ENCODE results near the gene KCNQ1.

The KCNQ1 gene

GRCh38 chr11:2410616-2411015 is 34.2 kb upstream of the KCNQ1 start:
- no peaks in the 10 kb centered on the region for H3K79me2 ChIP-seq (ENCODE audit: insufficient read depth, low read length)
- no peaks in the 10 kb centered on the region for H3K9me3 ChIP-seq (ENCODE audit: insufficient read depth, low read depth, low read length)
- H3K4me1 ChIP-seq (ENCODE audit: insufficient read depth, low read length, poor library complexity, severe bottlenecking): no peaks in the 10 kb centered on the region
- H3K9me2 ChIP-seq (replicated peaks; ENCODE audit: low read depth, low read length): no peaks in the 10 kb centered on the region
- H3F3A ChIP-seq (ENCODE audit: low read depth): no peaks in the 10 kb centered on the region
- H2AFZ ChIP-seq (ENCODE audit: low read length): no peak overlapping the region
- H3K27me3 ChIP-seq (ENCODE audit: insufficient read depth, low read length, poor library complexity, severe bottlenecking): no peaks in the 10 kb centered on the region
- H3K4me2 ChIP-seq (ENCODE audit: low read depth, low read length, poor library complexity, severe bottlenecking): no peak overlapping the region
- no peaks in the 10 kb centered on the region for H4K20me1 ChIP-seq (ENCODE audit: insufficient read depth, low read length, poor library complexity, severe bottlenecking)
- TF ChIP-seq CTCF (conservative IDR thresholded peaks at IDR 0.05; ENCODE audit: low read length) (no peak), EZH2phosphoT487 (IDR thresholded peaks at IDR 0.05; ENCODE audit: borderline replicate concordance) (no peak)
- no peaks in the 10 kb centered on the region for H3K36me3 ChIP-seq (ENCODE audit: insufficient read depth, low read length)
- no peak overlapping the region for H3K4me3 ChIP-seq (ENCODE audit: low read length, poor library complexity, severe bottlenecking)
- no peak overlapping the region for H3K9ac ChIP-seq (ENCODE audit: low read depth, low read length, poor library complexity, severe bottlenecking)

GRCh38 chr11:2411446-2412305 is 33.1 kb upstream of the KCNQ1 start:
- H3K9ac ChIP-seq (ENCODE audit: low read depth, low read length, poor library complexity, severe bottlenecking): no peak overlapping the region
- TF ChIP-seq EZH2phosphoT487 (IDR thresholded peaks at IDR 0.05; ENCODE audit: borderline replicate concordance): no peak
- no peak for TF ChIP-seq CTCF (conservative IDR thresholded peaks at IDR 0.05; ENCODE audit: low read length)
- H3F3A ChIP-seq (ENCODE audit: low read depth): no peaks in the 10 kb centered on the region
- H3K27me3 ChIP-seq (ENCODE audit: insufficient read depth, low read length, poor library complexity, severe bottlenecking): no peaks in the 10 kb centered on the region
- H3K79me2 ChIP-seq (ENCODE audit: insufficient read depth, low read length): no peaks in the 10 kb centered on the region
- no peaks in the 10 kb centered on the region for H3K36me3 ChIP-seq (ENCODE audit: insufficient read depth, low read length)
- no peaks in the 10 kb centered on the region for H4K20me1 ChIP-seq (ENCODE audit: insufficient read depth, low read length, poor library complexity, severe bottlenecking)
- no peaks in the 10 kb centered on the region for H3K9me2 ChIP-seq (replicated peaks; ENCODE audit: low read depth, low read length)
- no peak overlapping the region for H3K4me2 ChIP-seq (ENCODE audit: low read depth, low read length, poor library complexity, severe bottlenecking)
- no peak overlapping the region for H3K4me3 ChIP-seq (ENCODE audit: low read length, poor library complexity, severe bottlenecking)
- no peak overlapping the region for H2AFZ ChIP-seq (ENCODE audit: low read length)
- no peaks in the 10 kb centered on the region for H3K9me3 ChIP-seq (ENCODE audit: insufficient read depth, low read depth, low read length)
- H3K4me1 ChIP-seq (ENCODE audit: insufficient read depth, low read length, poor library complexity, severe bottlenecking): no peaks in the 10 kb centered on the region

GRCh38 chr11:2412323-2412722 is 32.5 kb upstream of the KCNQ1 start:
- Histone ChIP-seq H3K9me2 (replicated peaks; ENCODE audit: low read depth, low read length) (no peaks in the 10 kb centered on the region), H3K4me3 (ENCODE audit: low read length, poor library complexity, severe bottlenecking) (no peak overlapping the region), H3K9me3 (ENCODE audit: insufficient read depth, low read depth, low read length) (no peaks in the 10 kb centered on the region), H3K4me2 (ENCODE audit: low read depth, low read length, poor library complexity, severe bottlenecking) (no peak overlapping the region), H3K9ac (ENCODE audit: low read depth, low read length, poor library complexity, severe bottlenecking) (no peak overlapping the region), H3K36me3 (ENCODE audit: insufficient read depth, low read length) (no peaks in the 10 kb centered on the region), H3K4me1 (ENCODE audit: insufficient read depth, low read length, poor library complexity, severe bottlenecking) (no peaks in the 10 kb centered on the region), H3K79me2 (ENCODE audit: insufficient read depth, low read length) (no peaks in the 10 kb centered on the region), H2AFZ (ENCODE audit: low read length) (no peak overlapping the region), H4K20me1 (ENCODE audit: insufficient read depth, low read length, poor library complexity, severe bottlenecking) (no peaks in the 10 kb centered on the region), H3F3A (ENCODE audit: low read depth) (no peaks in the 10 kb centered on the region), H3K27me3 (ENCODE audit: insufficient read depth, low read length, poor library complexity, severe bottlenecking) (no peaks in the 10 kb centered on the region)
- TF ChIP-seq CTCF (conservative IDR thresholded peaks at IDR 0.05; ENCODE audit: low read length) (no peak), EZH2phosphoT487 (IDR thresholded peaks at IDR 0.05; ENCODE audit: borderline replicate concordance) (no peak)

Data from Loucy (cell line).